PC-9 (cell line): ENCODE data around the gene PCDH9. TPM values are rescaled to one million over a fixed set of nuclear protein-coding genes. Genes with fewer than 3 reads are reported as not detected.

Experiments
- BruUV-seq: library from RNA; stranded (reverse); fragments of 400-500 nt; replicated peaks from 2 replicates; lab custom pipeline; 2021; lab: Mats Ljungman, UMichigan
- CTCF ChIA-PET: fragments of 300-600 bp; sonication (Branson Sonifier 250); formaldehyde crosslinking; loops from one replicate; lab custom pipeline; 2022; ENCODE audit warnings: antibody characterized with exemption; lab: Charles Lee
- POLR2A ChIA-PET: fragments of 300-600 bp; sonication (Branson Sonifier 250); formaldehyde crosslinking; loops from one replicate; lab custom pipeline; 2022; ENCODE audit warnings: antibody characterized with exemption; ENCODE audit not compliant: unreplicated experiment; lab: Charles Lee
- DNase-seq, 2 experiments: peaks; one replicate each; pipeline versions ENCODE4 v3.0.0 to v3.0.0-alpha.2; 2015 to 2022; ENCODE audit warnings: mixed read lengths in 1 of 2
- H2AFZ ChIP-seq: fragments of 200-600 bp; sonication (generic); 2 replicates; pipeline ENCODE4 v1.8.1; 2017; ENCODE audit warnings: antibody characterized with exemption
- H3F3A ChIP-seq: fragments of 200-600 bp; sonication (generic); 2 replicates; pipeline ENCODE4 v1.8.1; 2017; ENCODE audit warnings: antibody characterized with exemption, mild to moderate bottlenecking, low read depth; ENCODE audit not compliant: insufficient read depth
- H3K27ac ChIP-seq: fragments of 200-600 bp; sonication (generic); 2 replicates; pipeline ENCODE4 v1.6.1; 2016; ENCODE audit warnings: mixed run types
- H3K27me3 ChIP-seq: fragments of 200-600 bp; sonication (generic); 2 replicates; pipeline ENCODE4 v1.6.1; 2016; ENCODE audit warnings: low read depth, mixed run types; ENCODE audit not compliant: insufficient read depth
- H3K36me3 ChIP-seq: fragments of 200-600 bp; sonication (generic); 2 replicates; pipeline ENCODE4 v1.6.1; 2016; ENCODE audit warnings: low read depth, mixed run types
- H3K4me1 ChIP-seq: fragments of 200-600 bp; sonication (generic); replicated peaks from 2 replicates; pipeline ENCODE4 v1.6.1; 2016; ENCODE audit warnings: mixed run types; ENCODE audit not compliant: insufficient read depth
- H3K4me2 ChIP-seq: fragments of 200-600 bp; sonication (generic); 2 replicates; pipeline ENCODE4 v1.6.1; 2017; ENCODE audit warnings: mixed run types
- H3K4me3 ChIP-seq: fragments of 200-600 bp; sonication (generic); 2 replicates; pipeline ENCODE4 v1.6.1; 2016; ENCODE audit warnings: mixed run types
- H3K79me2 ChIP-seq: fragments of 200-600 bp; sonication (generic); 2 replicates; pipeline ENCODE4 v1.6.1; 2017; ENCODE audit warnings: low read depth, mixed run types
- H3K9me2 ChIP-seq: fragments of 200-600 bp; sonication (generic); 2 replicates; pipeline ENCODE4 v1.8.1; 2017; ENCODE audit warnings: mild to moderate bottlenecking; ENCODE audit not compliant: insufficient read depth
- H3K9me3 ChIP-seq: fragments of 200-600 bp; sonication (generic); 2 replicates; pipeline ENCODE4 v1.8.1; 2016; ENCODE audit warnings: low read depth; ENCODE audit not compliant: insufficient read depth
- H4K20me1 ChIP-seq: fragments of 200-600 bp; sonication (generic); 2 replicates; pipeline ENCODE4 v1.8.1; 2017; ENCODE audit not compliant: insufficient read depth
- CTCF ChIP-seq: fragments of 200-600 bp; sonication (generic); conservative IDR thresholded peaks from 2 replicates; pipeline ENCODE4 v1.6.1; 2017; ENCODE audit warnings: mixed run types, antibody characterized with exemption, mild to moderate bottlenecking, moderate library complexity
- EZH2 ChIP-seq: fragments of 200-600 bp; sonication (generic); IDR thresholded peaks from 2 replicates; pipeline ENCODE4 v1.8.0; 2017; ENCODE audit warnings: antibody characterized with exemption, low read depth
- intact Hi-C: fragments of 100-400 bp; cut with micrococcal nuclease; formaldehyde crosslinking; loops from one replicate; pipeline ENCODE4 v1.10.0; 2022; ENCODE audit not compliant: unreplicated experiment
- total RNA-seq: library from RNA; stranded (reverse); gene quantifications from 2 replicates; pipeline ENCODE4 v1.2.3, GENCODE V29; 2021

Gene PCDH9
- total RNA-seq, 1 experiment from 2014 or later = 0.37 TPM

DNA sequence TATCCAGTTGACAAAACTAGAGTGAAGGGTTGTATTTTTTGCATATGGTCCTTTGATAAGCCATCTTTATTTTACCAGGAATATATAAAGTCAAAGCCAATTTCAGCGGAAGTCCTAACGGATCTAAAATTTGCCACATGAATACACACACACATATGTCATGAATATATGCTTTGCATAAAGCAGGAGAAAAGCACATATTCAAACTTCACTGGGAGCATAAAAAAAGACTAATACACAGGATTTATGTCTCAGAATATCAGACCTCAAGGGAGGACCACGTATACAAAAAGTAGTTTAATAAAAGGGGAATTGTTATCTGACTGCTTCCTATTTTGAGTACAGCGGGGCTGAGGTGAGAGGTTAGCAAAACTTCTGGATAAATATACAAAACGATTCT lies 308.7 kb downstream of the PCDH9 start:
- BruUV-seq = no TSS peak
- H3K9me2 ChIP-seq = peaks cover under 1% of the 10 kb centered on the region; the same call in 1 of the 2 replicates
- no peak for TF ChIP-seq CTCF
- no peak for TF ChIP-seq EZH2
- DNase-seq = no peak
- no peak overlapping the region for H3K4me3 ChIP-seq
- no peaks in the 10 kb centered on the region for H3K79me2 ChIP-seq
- no peaks in the 10 kb centered on the region for H3K9me3 ChIP-seq
- H3K36me3 ChIP-seq = no peaks in the 10 kb centered on the region
- no peaks in the 10 kb centered on the region for H3K4me1 ChIP-seq
- no peaks in the 10 kb centered on the region for H3F3A ChIP-seq
- no peak overlapping the region for H2AFZ ChIP-seq
- ChIA-PET POLR2A (no interaction called here), CTCF (no interaction called here)
- H4K20me1 ChIP-seq = no peaks in the 10 kb centered on the region
- H3K27me3 ChIP-seq = no peaks in the 10 kb centered on the region
- no peak overlapping the region for H3K27ac ChIP-seq
- intact Hi-C loops = no loop called here
- no peak overlapping the region for H3K4me2 ChIP-seq

GRCh38 chr13:66915596-66916185 lies 314.4 kb downstream of the PCDH9 start:
- Histone ChIP-seq H3K4me3 (no peak overlapping the region), H3F3A (no peaks in the 10 kb centered on the region), H2AFZ (no peak overlapping the region), H3K4me1 (no peaks in the 10 kb centered on the region), H3K27me3 (no peaks in the 10 kb centered on the region), H3K4me2 (no peak overlapping the region), H3K36me3 (no peaks in the 10 kb centered on the region), H3K9me3 (no peaks in the 10 kb centered on the region), H3K27ac (no peak overlapping the region), H4K20me1 (no peaks in the 10 kb centered on the region), H3K79me2 (no peaks in the 10 kb centered on the region), H3K9me2 (no peaks in the 10 kb centered on the region)
- CTCF ChIA-PET = interaction anchor here (0.5 kb wide), 1 partner anchor 106 kb away, joined by 7 read pairs; no protein-coding TSS in a partner anchor
- BruUV-seq = no TSS peak
- intact Hi-C loops = no loop called here
- no peak for DNase-seq
- POLR2A ChIA-PET = interaction anchor here (0.6 kb wide), 1 partner anchor 49 kb away, joined by 5 read pairs; no protein-coding TSS in a partner anchor
- TF ChIP-seq CTCF = no peak

GRCh38 chr13:66914155-66914554 lies 316.0 kb downstream of the PCDH9 start:
- TF ChIP-seq EZH2 (no peak), CTCF (no peak)
- H3K4me2 ChIP-seq = no peak overlapping the region
- H3K27ac ChIP-seq = no peak overlapping the region
- H3K4me3 ChIP-seq = no peak overlapping the region
- H2AFZ ChIP-seq = no peak overlapping the region
- H4K20me1 ChIP-seq = no peaks in the 10 kb centered on the region
- DNase-seq = no peak
- ChIA-PET CTCF (no interaction called here), POLR2A (no interaction called here)
- H3K4me1 ChIP-seq = no peaks in the 10 kb centered on the region
- intact Hi-C loops = no loop called here
- H3K27me3 ChIP-seq = no peaks in the 10 kb centered on the region
- H3K36me3 ChIP-seq = no peaks in the 10 kb centered on the region
- no peaks in the 10 kb centered on the region for H3K79me2 ChIP-seq
- no TSS peak for BruUV-seq
- no peaks in the 10 kb centered on the region for H3K9me2 ChIP-seq
- no peaks in the 10 kb centered on the region for H3F3A ChIP-seq
- no peaks in the 10 kb centered on the region for H3K9me3 ChIP-seq
